HepG2 (cell line): ENCODE data around the gene FAM229A. TPM values are rescaled to one million over a fixed set of nuclear protein-coding genes. Genes with fewer than 3 reads are reported as not detected.

ENCODE experiments used
- ATAC-seq: fragments of 200-7000 bp; cut with Tn5 transposase; 3 replicates; pipeline ENCODE4 v1.9.1; 2020; ENCODE audit warnings: mild to moderate bottlenecking, moderate library complexity
- BruUV-seq: library from RNA; stranded (reverse); fragments of 400-500 nt; replicated peaks from 2 replicates; lab custom pipeline; 2021; lab: Mats Ljungman, UMichigan
- CTCF ChIA-PET: fragments of 300-600 bp; formaldehyde crosslinking; extraction: SDS; loops from one replicate; lab custom pipeline; 2021; ENCODE audit warnings: low total read pairs, inconsistent platforms, low intra/inter-chr PET ratio; lab: Yijun Ruan, JAX
- POLR2A ChIA-PET: fragments of 350-600 bp; sonication (Branson Sonifier 250); formaldehyde crosslinking; loops from one replicate; lab custom pipeline; 2020; ENCODE audit warnings: antibody characterized with exemption, inconsistent platforms; lab: Yijun Ruan, JAX
- DNase-seq: peaks from one replicate; pipeline ENCODE4 v3.0.0-alpha.2; 2015; ENCODE audit warnings: low spot score
- FAIRE-seq: peaks from 3 replicates; lab custom pipeline; 2011; peaks lifted over from hg19 to GRCh38; lab: Jason Lieb, UNC
- H2AFZ ChIP-seq: one replicate; pipeline ENCODE4 v1.6.1; 2011; ENCODE audit warnings: low read length, inconsistent platforms
- H3K27ac ChIP-seq: fragments of 300-600 bp; 3 replicates; pipeline ENCODE4 v1.8.0; 2011; ENCODE audit warnings: mixed run types, mild to moderate bottlenecking, mixed read lengths, low read length, inconsistent platforms; ENCODE audit not compliant: insufficient read depth; ENCODE audit errors: extremely low read length
- H3K27me3 ChIP-seq, 2 experiments: fragments of 200-600 bp in 1 of 2; 2 replicates in 1 of 2; 3 replicates in 1 of 2; pipeline versions ENCODE4 v1.6.0 to v1.8.0; 2011; ENCODE audit warnings: low read length in 2 of 2, mild to moderate bottlenecking in 2 of 2, moderate library complexity in 2 of 2, inconsistent platforms in 1 of 2; ENCODE audit not compliant: insufficient read depth in 2 of 2, control insufficient read depth in 1 of 2
- H3K36me3 ChIP-seq, 2 experiments: fragments of 200-600 bp in 1 of 2; replicated peaks in 1 of 2; 2 replicates in 1 of 2; 3 replicates in 1 of 2; pipeline versions ENCODE4 v1.5.1 to v1.8.0; 2011; ENCODE audit warnings: low read length in 2 of 2, inconsistent platforms in 1 of 2; ENCODE audit not compliant: insufficient read depth in 2 of 2, control insufficient read depth in 1 of 2
- H3K4me1 ChIP-seq: 2 replicates; pipeline ENCODE4 v1.5.1; 2012; ENCODE audit warnings: low read length, inconsistent platforms; ENCODE audit not compliant: insufficient read depth
- H3K4me2 ChIP-seq: 2 replicates; pipeline ENCODE4 v1.6.0; 2011; ENCODE audit warnings: low read depth, low read length, inconsistent platforms
- H3K4me3 ChIP-seq, 3 experiments: fragments of 200-600 bp in 1 of 3; sonication (generic), shearing (Covaris generic) in 1 of 3; replicated peaks in 1 of 3; 2 replicates each; pipeline ENCODE4 v1.5.1; 2011 to 2016; ENCODE audit warnings: low read length in 3 of 3, inconsistent platforms in 2 of 3, low read depth in 2 of 3, mild to moderate bottlenecking in 2 of 3, control low read depth in 1 of 3, mixed read lengths in 1 of 3; ENCODE audit not compliant: insufficient read depth in 1 of 3
- H3K79me2 ChIP-seq: one replicate; pipeline ENCODE4 v1.6.1; 2011; ENCODE audit warnings: low read length, inconsistent platforms; ENCODE audit not compliant: insufficient read depth
- H3K9ac ChIP-seq: 2 replicates; pipeline ENCODE4 v1.6.0; 2011; ENCODE audit warnings: mild to moderate bottlenecking, low read depth, low read length, inconsistent platforms; ENCODE audit not compliant: insufficient read depth
- H3K9me3 ChIP-seq: 2 replicates; pipeline ENCODE4 v1.5.1; 2012; ENCODE audit warnings: mild to moderate bottlenecking, low read length
- H4K20me1 ChIP-seq: 2 replicates; pipeline ENCODE4 v1.6.0; 2011; ENCODE audit warnings: inconsistent platforms, mild to moderate bottlenecking, low read length, moderate library complexity; ENCODE audit not compliant: insufficient read depth
- ARNT ChIP-seq: fragments of 450-650 bp; IDR thresholded peaks from 2 replicates; pipeline ENCODE4 v1.6.1; 2017
- ATF7 ChIP-seq, 2 experiments: fragments of 450-650 bp in 1 of 2; sonication (generic) in 1 of 2; formaldehyde crosslinking in 1 of 2; IDR thresholded peaks; 2 replicates each; pipeline versions ENCODE4 v1.4.0 to v1.6.1; 2016 to 2020; ENCODE audit warnings: antibody characterized with exemption in 1 of 2, mild to moderate bottlenecking in 1 of 2, missing genetic modification reagents in 1 of 2
- CHD2 ChIP-seq: IDR thresholded peaks from 2 replicates; pipeline ENCODE4 v1.6.1; 2011; ENCODE audit warnings: low read depth, low read length, improper control_type of control experiment
- CHD4 ChIP-seq: fragments of 200-600 bp; sonication (generic); IDR thresholded peaks from 2 replicates; pipeline ENCODE4 v1.7.0; 2017; ENCODE audit warnings: mild to moderate bottlenecking, low read length, borderline replicate concordance
- ISX ChIP-seq: sonication (generic); formaldehyde crosslinking; conservative IDR thresholded peaks from 2 replicates; pipeline ENCODE4 v1.5.0; 2020; ENCODE audit warnings: missing genetic modification reagents
- KDM6A ChIP-seq: IDR thresholded peaks from 2 replicates; pipeline ENCODE4 v1.6.1; 2016; ENCODE audit warnings: low read depth
- KMT2B ChIP-seq: IDR thresholded peaks from 2 replicates; pipeline ENCODE4 v1.6.1; 2016; ENCODE audit warnings: missing genetic modification reagents, missing compliant biosample characterization
- PRMT3 ChIP-seq: sonication (generic); formaldehyde crosslinking; IDR thresholded peaks from 2 replicates; pipeline ENCODE4 v1.8.1; 2022; ENCODE audit warnings: low read depth, mild to moderate bottlenecking, moderate library complexity, missing genetic modification reagents, borderline replicate concordance
- ZNF619 ChIP-seq: sonication (generic); formaldehyde crosslinking; IDR thresholded peaks from 2 replicates; pipeline ENCODE4 v1.4.0; 2020; ENCODE audit warnings: mild to moderate bottlenecking, missing genetic modification reagents
- ZNF841 ChIP-seq: sonication (generic); formaldehyde crosslinking; IDR thresholded peaks from 2 replicates; pipeline ENCODE4 v1.8.1; 2023; ENCODE audit warnings: missing genetic modification reagents, borderline replicate concordance
- WGBS: methylation state at CpG from one replicate; pipeline ENCODE4 v1.1.6; 2017; ENCODE audit warnings: low lambda C conversion rate; 5-methylcytosine and 5-hydroxymethylcytosine counted together
- in situ Hi-C: cut with HindIII; loops from 2 replicates; pipeline ENCODE4 v1.10.0; 2017; ENCODE audit warnings: low pct_unique_long_range_greater_than_20kb; ENCODE audit not compliant: extremely low pct_ligation_motif_present
- intact Hi-C: fragments of 100-400 bp; cut with micrococcal nuclease; formaldehyde crosslinking; loops from one replicate; pipeline ENCODE4 v1.10.0; 2022; ENCODE audit not compliant: unreplicated experiment
- polyA plus RNA-seq, 8 experiments: library from polyadenylated mRNA; depleted of rRNA in 3 of 8; stranded (reverse) in 7 of 8; unstranded in 1 of 8; fragments of >200 nt; fragmentation: Illumina TruSeq in 4 of 8; extraction: Trizol in 4 of 8; gene quantifications; 2 replicates each; pipeline versions ENCODE4 v1.2.1 to v1.2.3, GENCODE V29; 2011 to 2016; ENCODE audit warnings: low read depth in 4 of 8, missing spikeins in 1 of 8, mixed read lengths in 1 of 8; ENCODE audit not compliant: insufficient read depth in 1 of 8
- total RNA-seq, 5 experiments: library from RNA; depleted of rRNA; stranded (reverse); fragments of >200 nt; fragmentation: Illumina TruSeq; extraction: Trizol; gene quantifications; 2 replicates each; pipeline ENCODE4 v1.2.3, GENCODE V29; 2016; ENCODE audit warnings: low read depth in 1 of 5
- TF ChIP-seq, protein P1 (sequence below), 2 experiments: sonication (generic) in 1 of 2; formaldehyde crosslinking in 1 of 2; IDR thresholded peaks; 2 replicates each; pipeline versions ENCODE4 v1.6.1 to v1.9.0; 2014 to 2022; ENCODE audit warnings: antibody characterized with exemption in 1 of 2, borderline replicate concordance in 1 of 2, inconsistent platforms in 1 of 2, low read depth in 1 of 2, missing genetic modification reagents in 1 of 2
- TF ChIP-seq, protein P2 (sequence below): sonication (generic); formaldehyde crosslinking; IDR thresholded peaks from 2 replicates; pipeline ENCODE4 v1.8.0; 2022; ENCODE audit warnings: missing genetic modification reagents, mild to moderate bottlenecking, borderline replicate concordance
- TF ChIP-seq, protein P3 (sequence below): sonication (generic); formaldehyde crosslinking; IDR thresholded peaks from 2 replicates; pipeline ENCODE4 v1.4.0; 2020; ENCODE audit warnings: missing genetic modification reagents

Gene FAM229A
- total and polyA plus RNA-seq, 2 of the 13 experiments (the other 11 are each of a cell fraction or from before 2014, with no cell fraction given), result 3.2 to 17.6 TPM

DNA sequence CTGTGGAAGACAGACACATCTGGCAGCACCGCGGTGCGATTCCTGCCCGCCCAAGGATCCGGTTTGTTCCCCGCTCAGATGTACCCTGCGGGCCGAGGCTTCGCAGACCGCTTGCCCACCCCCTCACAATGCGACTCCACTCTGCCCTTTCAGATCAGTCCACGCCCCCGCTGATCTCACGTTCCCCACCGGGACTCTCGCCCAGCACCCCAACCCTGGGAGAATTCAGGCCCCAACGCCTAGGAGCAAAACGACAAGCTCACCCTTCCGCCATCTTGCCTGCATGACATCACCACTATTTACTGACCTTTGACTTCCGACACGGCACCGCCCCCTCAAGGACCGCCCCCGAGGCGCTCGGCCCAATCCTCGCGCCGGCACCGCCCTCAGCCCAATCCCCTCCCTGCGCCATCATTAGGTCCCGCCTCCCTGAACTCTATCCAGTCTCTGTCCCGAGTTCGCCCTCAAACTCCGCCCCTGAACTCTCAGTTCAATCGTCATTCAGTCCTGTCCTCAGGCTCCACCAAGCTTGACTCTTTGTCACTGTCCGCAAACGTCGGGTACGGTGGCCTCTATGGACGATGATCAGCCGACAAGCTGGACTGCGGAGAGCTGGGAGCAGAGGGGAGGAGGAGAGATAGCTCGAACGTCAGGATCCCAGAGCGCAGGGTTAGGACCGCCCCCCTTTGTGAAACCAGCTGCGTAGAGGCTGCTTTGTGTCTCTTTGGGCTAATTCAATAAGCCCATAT lies 32.0 kb upstream of the FAM229A start, which contains the start of gene BSDC1:
Gene BSDC1 (minus strand): TSS at position 301 of the 749 bp plus-strand sequence. CDS start 27 bp downstream, at position 274.
- ATAC-seq, result peak; percentile 98
- ChIA-PET CTCF (no interaction called here), POLR2A (interaction anchor here (0.6 to 3.0 kb wide), 34 partner anchors 9 to 365 kb away, joined by 3 to 37 read pairs (median 5); partner anchors contain the start of genes CCDC28B, HDAC1, IQCC and KPNA6)
- peak; percentile 99 for DNase-seq
- Histone ChIP-seq H4K20me1 (no peaks in the 10 kb centered on the region), H3K4me3 (peak within 1 kb of the TSS; percentile 77 to 99 (median 91)), H3K27me3 (no peaks in the 10 kb centered on the region; a peak in 1 of 5 replicates), H3K9ac (peak within 1 kb of the TSS; percentile 97), H3K79me2 (peaks cover 41% of the 10 kb centered on the region), H3K4me1 (peaks cover 31% of the 10 kb centered on the region), H2AFZ (peak within 1 kb of the TSS; percentile 48), H3K36me3 (peaks cover 11 to 21% of the 10 kb centered on the region in 2 experiments; a peak in 4 of 5 replicates), H3K27ac (peak within 1 kb of the TSS; percentile 96), H3K4me2 (peak within 1 kb of the TSS; percentile 87), H3K9me3 (no peaks in the 10 kb centered on the region)
- WGBS, result under 1% methylated on average over 34 of the region's 48 CpGs
- FAIRE-seq, result peak; percentile 99
- BruUV-seq, result no TSS peak
- in situ Hi-C loops (no loop called here), intact Hi-C loops (loop anchor here (2.0 to 10.0 kb wide), 2 partner anchors 44 to 60 kb away; partner anchors contain the start of gene MARCKSL1)
- TF ChIP-seq ISX (CRISPR knock-in tag) (no peak), ARNT (no peak), PRMT3 (CRISPR knock-in tag) (no peak), CHD2 (no peak), ZNF841 (CRISPR knock-in tag) (no peak), ATF7 (IDR thresholded peaks at IDR 0.05) (peak; percentile 97), ATF7 (CRISPR knock-in tag; IDR thresholded peaks at IDR 0.05) (peak; percentile 100), KMT2B (CRISPR knock-in tag) (peak; percentile 64), CHD4 (no peak), ZNF619 (peak; percentile 84; the same call in 1 of the 2 replicates), KDM6A (CRISPR knock-in tag) (no peak)
- TF ChIP-seq, protein P1, sequence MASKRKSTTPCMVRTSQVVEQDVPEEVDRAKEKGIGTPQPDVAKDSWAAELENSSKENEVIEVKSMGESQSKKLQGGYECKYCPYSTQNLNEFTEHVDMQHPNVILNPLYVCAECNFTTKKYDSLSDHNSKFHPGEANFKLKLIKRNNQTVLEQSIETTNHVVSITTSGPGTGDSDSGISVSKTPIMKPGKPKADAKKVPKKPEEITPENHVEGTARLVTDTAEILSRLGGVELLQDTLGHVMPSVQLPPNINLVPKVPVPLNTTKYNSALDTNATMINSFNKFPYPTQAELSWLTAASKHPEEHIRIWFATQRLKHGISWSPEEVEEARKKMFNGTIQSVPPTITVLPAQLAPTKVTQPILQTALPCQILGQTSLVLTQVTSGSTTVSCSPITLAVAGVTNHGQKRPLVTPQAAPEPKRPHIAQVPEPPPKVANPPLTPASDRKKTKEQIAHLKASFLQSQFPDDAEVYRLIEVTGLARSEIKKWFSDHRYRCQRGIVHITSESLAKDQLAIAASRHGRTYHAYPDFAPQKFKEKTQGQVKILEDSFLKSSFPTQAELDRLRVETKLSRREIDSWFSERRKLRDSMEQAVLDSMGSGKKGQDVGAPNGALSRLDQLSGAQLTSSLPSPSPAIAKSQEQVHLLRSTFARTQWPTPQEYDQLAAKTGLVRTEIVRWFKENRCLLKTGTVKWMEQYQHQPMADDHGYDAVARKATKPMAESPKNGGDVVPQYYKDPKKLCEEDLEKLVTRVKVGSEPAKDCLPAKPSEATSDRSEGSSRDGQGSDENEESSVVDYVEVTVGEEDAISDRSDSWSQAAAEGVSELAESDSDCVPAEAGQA (IDR thresholded peaks at IDR 0.05; ENCODE audit: low read depth), result no peak
- TF ChIP-seq, protein P1 (CRISPR knock-in tag; IDR thresholded peaks at IDR 0.05; ENCODE audit: borderline replicate concordance), result no peak
- TF ChIP-seq, protein P2, sequence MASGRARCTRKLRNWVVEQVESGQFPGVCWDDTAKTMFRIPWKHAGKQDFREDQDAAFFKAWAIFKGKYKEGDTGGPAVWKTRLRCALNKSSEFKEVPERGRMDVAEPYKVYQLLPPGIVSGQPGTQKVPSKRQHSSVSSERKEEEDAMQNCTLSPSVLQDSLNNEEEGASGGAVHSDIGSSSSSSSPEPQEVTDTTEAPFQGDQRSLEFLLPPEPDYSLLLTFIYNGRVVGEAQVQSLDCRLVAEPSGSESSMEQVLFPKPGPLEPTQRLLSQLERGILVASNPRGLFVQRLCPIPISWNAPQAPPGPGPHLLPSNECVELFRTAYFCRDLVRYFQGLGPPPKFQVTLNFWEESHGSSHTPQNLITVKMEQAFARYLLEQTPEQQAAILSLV (CRISPR knock-in tag), result no peak; the same call in 1 of the 2 replicates
- TF ChIP-seq, protein P3, sequence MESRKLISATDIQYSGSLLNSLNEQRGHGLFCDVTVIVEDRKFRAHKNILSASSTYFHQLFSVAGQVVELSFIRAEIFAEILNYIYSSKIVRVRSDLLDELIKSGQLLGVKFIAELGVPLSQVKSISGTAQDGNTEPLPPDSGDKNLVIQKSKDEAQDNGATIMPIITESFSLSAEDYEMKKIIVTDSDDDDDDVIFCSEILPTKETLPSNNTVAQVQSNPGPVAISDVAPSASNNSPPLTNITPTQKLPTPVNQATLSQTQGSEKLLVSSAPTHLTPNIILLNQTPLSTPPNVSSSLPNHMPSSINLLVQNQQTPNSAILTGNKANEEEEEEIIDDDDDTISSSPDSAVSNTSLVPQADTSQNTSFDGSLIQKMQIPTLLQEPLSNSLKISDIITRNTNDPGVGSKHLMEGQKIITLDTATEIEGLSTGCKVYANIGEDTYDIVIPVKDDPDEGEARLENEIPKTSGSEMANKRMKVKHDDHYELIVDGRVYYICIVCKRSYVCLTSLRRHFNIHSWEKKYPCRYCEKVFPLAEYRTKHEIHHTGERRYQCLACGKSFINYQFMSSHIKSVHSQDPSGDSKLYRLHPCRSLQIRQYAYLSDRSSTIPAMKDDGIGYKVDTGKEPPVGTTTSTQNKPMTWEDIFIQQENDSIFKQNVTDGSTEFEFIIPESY (CRISPR knock-in tag), result 0 out of 2 replicates have a peak, but pooled peaks have one; percentile 38
